Activated naive CD8-positive, alpha-beta T cell treated with anti-CD3 and anti-CD28 coated beads, Interleukin-2, amount 50 U/mL, for 24 hours (primary cell): Measurements from ENCODE around the gene C11orf71.

ENCODE experiments used
- ATAC-seq: fragments of 150-1000 bp; cut with Tn5 transposase; one replicate; pipeline ENCODE4 v1.10.0; 2021
- DNase-seq: peaks from one replicate; pipeline ENCODE4 v3.0.0; 2021
- H3K27ac Mint-ChIP-seq: one replicate; pipeline ENCODE4 v1.8.0; 2021; ENCODE audit warnings: mild to moderate bottlenecking, mixed read lengths
- H3K27me3 Mint-ChIP-seq: one replicate; pipeline ENCODE4 v1.8.0; 2021; ENCODE audit warnings: mixed read lengths
- H3K36me3 Mint-ChIP-seq: one replicate; pipeline ENCODE4 v1.8.0; 2021; ENCODE audit warnings: low read depth, mixed read lengths
- H3K4me1 Mint-ChIP-seq: one replicate; pipeline ENCODE4 v1.8.0; 2021; ENCODE audit warnings: mixed read lengths
- H3K4me3 Mint-ChIP-seq: one replicate; pipeline ENCODE4 v1.8.0; 2021; ENCODE audit warnings: mild to moderate bottlenecking, moderate library complexity, mixed read lengths
- H3K9me3 Mint-ChIP-seq: one replicate; pipeline ENCODE4 v1.8.0; 2021; ENCODE audit warnings: mixed read lengths

The C11orf71 gene

GRCh38 chr11:114386131-114386530 is 14.2 kb downstream of the C11orf71 start:
- ATAC-seq: no peak
- no peaks in the 10 kb centered on the region for H3K4me1 Mint-ChIP-seq
- DNase-seq: no peak
- no peaks in the 10 kb centered on the region for H3K36me3 Mint-ChIP-seq
- peaks cover 9% of the 10 kb centered on the region for H3K27me3 Mint-ChIP-seq
- no peaks in the 10 kb centered on the region for H3K9me3 Mint-ChIP-seq
- no peak overlapping the region for H3K27ac Mint-ChIP-seq
- no peak overlapping the region for H3K4me3 Mint-ChIP-seq

- ATAC-seq: peak; percentile 57
- Mint-ChIP-seq H3K27ac (no peak overlapping the region), H3K27me3 (peaks cover 7% of the 10 kb centered on the region), H3K4me3 (no peak overlapping the region), H3K36me3 (no peaks in the 10 kb centered on the region), H3K4me1 (peaks cover 3% of the 10 kb centered on the region), H3K9me3 (no peaks in the 10 kb centered on the region)
- DNase-seq: no peak
Measured at GRCh38 chr11:114384487-114384886, 15.8 kb downstream of the C11orf71 start.

GRCh38 chr11:114382509-114382908 is 17.8 kb downstream of the C11orf71 start:
- no peak overlapping the region for H3K4me3 Mint-ChIP-seq
- H3K9me3 Mint-ChIP-seq: no peaks in the 10 kb centered on the region
- peaks cover 7% of the 10 kb centered on the region for H3K27me3 Mint-ChIP-seq
- peaks cover 3% of the 10 kb centered on the region for H3K4me1 Mint-ChIP-seq
- no peaks in the 10 kb centered on the region for H3K36me3 Mint-ChIP-seq
- DNase-seq: no peak
- no peak for ATAC-seq
- H3K27ac Mint-ChIP-seq: no peak overlapping the region

GRCh38 chr11:114379394-114380069 is 20.8 kb downstream of the C11orf71 start:
- Mint-ChIP-seq H3K27ac (no peak overlapping the region), H3K9me3 (no peaks in the 10 kb centered on the region), H3K27me3 (peaks cover 10% of the 10 kb centered on the region), H3K4me1 (peaks cover 3% of the 10 kb centered on the region), H3K4me3 (no peak overlapping the region), H3K36me3 (no peaks in the 10 kb centered on the region)
- DNase-seq (no peak), ATAC-seq (no peak)

- no peak for ATAC-seq
- Mint-ChIP-seq H3K4me3 (no peak overlapping the region), H3K36me3 (no peaks in the 10 kb centered on the region), H3K27me3 (peaks cover 22% of the 10 kb centered on the region), H3K4me1 (peaks cover 3% of the 10 kb centered on the region), H3K9me3 (no peaks in the 10 kb centered on the region), H3K27ac (no peak overlapping the region)
- no peak for DNase-seq
Measured at GRCh38 chr11:114377612-114378267, 22.6 kb downstream of the C11orf71 start.

- Mint-ChIP-seq H3K4me3 (no peak overlapping the region), H3K4me1 (no peaks in the 10 kb centered on the region), H3K27ac (no peak overlapping the region), H3K36me3 (no peaks in the 10 kb centered on the region), H3K9me3 (no peaks in the 10 kb centered on the region), H3K27me3 (peaks cover 26% of the 10 kb centered on the region)
- ATAC-seq (no peak), DNase-seq (no peak)
Measured at GRCh38 chr11:114375052-114375451, 25.3 kb downstream of the C11orf71 start.

GRCh38 chr11:114368918-114369680 is 31.2 kb downstream of the C11orf71 start:
- H3K4me1 Mint-ChIP-seq: no peaks in the 10 kb centered on the region
- H3K27ac Mint-ChIP-seq: no peak overlapping the region
- no peak overlapping the region for H3K4me3 Mint-ChIP-seq
- no peak for ATAC-seq
- H3K27me3 Mint-ChIP-seq: peaks cover 20% of the 10 kb centered on the region
- no peaks in the 10 kb centered on the region for H3K9me3 Mint-ChIP-seq
- DNase-seq: no peak
- no peaks in the 10 kb centered on the region for H3K36me3 Mint-ChIP-seq

- ATAC-seq: no peak
- H3K36me3 Mint-ChIP-seq: no peaks in the 10 kb centered on the region
- no peaks in the 10 kb centered on the region for H3K4me1 Mint-ChIP-seq
- H3K4me3 Mint-ChIP-seq: no peak overlapping the region
- peaks cover 8% of the 10 kb centered on the region for H3K27me3 Mint-ChIP-seq
- H3K27ac Mint-ChIP-seq: no peak overlapping the region
- DNase-seq: no peak
- H3K9me3 Mint-ChIP-seq: no peaks in the 10 kb centered on the region
Measured at GRCh38 chr11:114367244-114367957, 32.9 kb downstream of the C11orf71 start.

- no peak for DNase-seq
- H3K9me3 Mint-ChIP-seq: no peaks in the 10 kb centered on the region
- ATAC-seq: no peak
- no peaks in the 10 kb centered on the region for H3K36me3 Mint-ChIP-seq
- no peak overlapping the region for H3K4me3 Mint-ChIP-seq
- no peak overlapping the region for H3K27ac Mint-ChIP-seq
- H3K4me1 Mint-ChIP-seq: no peaks in the 10 kb centered on the region
- peaks cover 5% of the 10 kb centered on the region for H3K27me3 Mint-ChIP-seq
Measured at GRCh38 chr11:114366331-114367243, 33.7 kb downstream of the C11orf71 start.

GRCh38 chr11:114362958-114363357 is 37.4 kb downstream of the C11orf71 start:
- no peak overlapping the region for H3K4me3 Mint-ChIP-seq
- no peaks in the 10 kb centered on the region for H3K4me1 Mint-ChIP-seq
- H3K36me3 Mint-ChIP-seq: no peaks in the 10 kb centered on the region
- H3K27me3 Mint-ChIP-seq: peaks cover 10% of the 10 kb centered on the region
- no peak for ATAC-seq
- no peaks in the 10 kb centered on the region for H3K9me3 Mint-ChIP-seq
- no peak for DNase-seq
- no peak overlapping the region for H3K27ac Mint-ChIP-seq

GRCh38 chr11:114362326-114362725 is 38.0 kb downstream of the C11orf71 start:
- Mint-ChIP-seq H3K4me3 (no peak overlapping the region), H3K36me3 (no peaks in the 10 kb centered on the region), H3K9me3 (no peaks in the 10 kb centered on the region), H3K27me3 (peaks cover 14% of the 10 kb centered on the region), H3K27ac (no peak overlapping the region), H3K4me1 (no peaks in the 10 kb centered on the region)
- ATAC-seq (no peak), DNase-seq (no peak)

- no peak overlapping the region for H3K4me3 Mint-ChIP-seq
- ATAC-seq (no peak), DNase-seq (no peak)
- no peaks in the 10 kb centered on the region for H3K9me3 Mint-ChIP-seq
- H3K27me3 Mint-ChIP-seq: peaks cover 16% of the 10 kb centered on the region
- no peaks in the 10 kb centered on the region for H3K36me3 Mint-ChIP-seq
- H3K27ac Mint-ChIP-seq: no peak overlapping the region
- no peaks in the 10 kb centered on the region for H3K4me1 Mint-ChIP-seq
Measured at GRCh38 chr11:114359342-114359741, 41.0 kb downstream of the C11orf71 start.

GRCh38 chr11:114358716-114359115 is 41.6 kb downstream of the C11orf71 start:
- DNase-seq (no peak), ATAC-seq (no peak)
- no peaks in the 10 kb centered on the region for H3K4me1 Mint-ChIP-seq
- no peak overlapping the region for H3K4me3 Mint-ChIP-seq
- no peak overlapping the region for H3K27ac Mint-ChIP-seq
- no peaks in the 10 kb centered on the region for H3K36me3 Mint-ChIP-seq
- no peaks in the 10 kb centered on the region for H3K9me3 Mint-ChIP-seq
- peaks cover 16% of the 10 kb centered on the region for H3K27me3 Mint-ChIP-seq

- DNase-seq (no peak), ATAC-seq (no peak)
- H3K4me3 Mint-ChIP-seq: no peak overlapping the region
- no peaks in the 10 kb centered on the region for H3K9me3 Mint-ChIP-seq
- no peaks in the 10 kb centered on the region for H3K36me3 Mint-ChIP-seq
- no peaks in the 10 kb centered on the region for H3K4me1 Mint-ChIP-seq
- H3K27ac Mint-ChIP-seq: no peak overlapping the region
- peaks cover 11% of the 10 kb centered on the region for H3K27me3 Mint-ChIP-seq
Measured at GRCh38 chr11:114354076-114354475, 46.2 kb downstream of the C11orf71 start.
